ENCODE results near the gene ME3. TPM values are rescaled to one million over a fixed set of nuclear protein-coding genes. Genes with fewer than 3 reads are reported as not detected.

ME3 gene
- total and polyA plus RNA-seq, 2 experiments from 2014 or later = 7.5 to 10.9 TPM

- H3K36me3 ChIP-seq (ENCODE audit: low read depth) = no peaks in the 10 kb centered on the region
- no peak for DNase-seq
- no peaks in the 10 kb centered on the region; the same call in 1 of the 2 replicates for H3K9me2 ChIP-seq (ENCODE audit: insufficient read depth)
- H3K9me3 ChIP-seq (ENCODE audit: low read depth) = no peaks in the 10 kb centered on the region
- H3K79me2 ChIP-seq (ENCODE audit: insufficient read depth) = no peaks in the 10 kb centered on the region
- WGBS, 2 experiments (ENCODE audit: low coverage in 1 of 2, low lambda C conversion rate in 2 of 2, missing lambda C conversion rate in 2 of 2) = 89 to 100% methylated on average over 1 of the region's 1 CpG
- H3K4me1 ChIP-seq (ENCODE audit: insufficient read depth) = peaks cover 78% of the 10 kb centered on the region
- H4K20me1 ChIP-seq (ENCODE audit: insufficient read depth) = no peaks in the 10 kb centered on the region
- H2AFZ ChIP-seq = no peak overlapping the region
- no peak overlapping the region for H3K4me2 ChIP-seq (ENCODE audit: unreplicated experiment)
- H3K4me3 ChIP-seq = no peak overlapping the region
- H3K27me3 ChIP-seq (replicated peaks; ENCODE audit: insufficient read depth) = no peaks in the 10 kb centered on the region
- in situ Hi-C loops (cut with MboI) = no loop called here
- no peak overlapping the region for H3K9ac ChIP-seq
- H3K27ac ChIP-seq = no peak overlapping the region
- TF ChIP-seq EZH2 (IDR thresholded peaks at IDR 0.05; ENCODE audit: insufficient read depth, poor library complexity, severe bottlenecking) (no peak), EZH2phosphoT487 (IDR thresholded peaks at IDR 0.05; ENCODE audit: insufficient read depth, low read depth) (no peak)
- peaks cover 37% of the 10 kb centered on the region for H3F3A ChIP-seq (ENCODE audit: insufficient read depth)
Observed at GRCh38 chr11:86693518-86693917, 21.1 kb upstream of the ME3 start.

- no peak overlapping the region for H3K9ac ChIP-seq
- WGBS, 2 experiments (ENCODE audit: low coverage in 1 of 2, low lambda C conversion rate in 2 of 2, missing lambda C conversion rate in 2 of 2) = 94 to 100% methylated on average over 1 of the region's 1 CpG
- H3K27ac ChIP-seq = no peak overlapping the region
- H2AFZ ChIP-seq = no peak overlapping the region
- no peak for DNase-seq
- TF ChIP-seq EZH2phosphoT487 (IDR thresholded peaks at IDR 0.05; ENCODE audit: insufficient read depth, low read depth) = no peak
- TF ChIP-seq EZH2 (IDR thresholded peaks at IDR 0.05; ENCODE audit: insufficient read depth, poor library complexity, severe bottlenecking) = no peak
- no peaks in the 10 kb centered on the region for H3K79me2 ChIP-seq (ENCODE audit: insufficient read depth)
- H3K27me3 ChIP-seq (replicated peaks; ENCODE audit: insufficient read depth) = no peaks in the 10 kb centered on the region
- H3K4me1 ChIP-seq (ENCODE audit: insufficient read depth) = peaks cover 78% of the 10 kb centered on the region
- H3K4me3 ChIP-seq = no peak overlapping the region
- peaks cover 37% of the 10 kb centered on the region for H3F3A ChIP-seq (ENCODE audit: insufficient read depth)
- peak overlapping the region; percentile 18 for H3K4me2 ChIP-seq (ENCODE audit: unreplicated experiment)
- H4K20me1 ChIP-seq (ENCODE audit: insufficient read depth) = no peaks in the 10 kb centered on the region
- H3K9me2 ChIP-seq (ENCODE audit: insufficient read depth) = no peaks in the 10 kb centered on the region
- no peaks in the 10 kb centered on the region for H3K36me3 ChIP-seq (ENCODE audit: low read depth)
- no peaks in the 10 kb centered on the region for H3K9me3 ChIP-seq (ENCODE audit: low read depth)
- in situ Hi-C loops (cut with MboI) = no loop called here
Observed at GRCh38 chr11:86692746-86693145, 20.3 kb upstream of the ME3 start.

- peaks cover 82% of the 10 kb centered on the region for H3K4me1 ChIP-seq (ENCODE audit: insufficient read depth)
- in situ Hi-C loops (cut with MboI) = no loop called here
- 58 to 71% methylated on average over 1 of the region's 1 CpG for WGBS, 2 experiments (ENCODE audit: low coverage in 1 of 2, low lambda C conversion rate in 2 of 2, missing lambda C conversion rate in 2 of 2)
- no peaks in the 10 kb centered on the region for H3K36me3 ChIP-seq (ENCODE audit: low read depth)
- no peak overlapping the region for H2AFZ ChIP-seq
- peaks cover 40% of the 10 kb centered on the region for H3F3A ChIP-seq (ENCODE audit: insufficient read depth)
- peak; percentile 60 for DNase-seq
- no peaks in the 10 kb centered on the region for H3K9me3 ChIP-seq (ENCODE audit: low read depth)
- no peak overlapping the region for H3K4me3 ChIP-seq
- no peak overlapping the region for H3K27ac ChIP-seq
- H3K9ac ChIP-seq = no peak overlapping the region
- TF ChIP-seq EZH2phosphoT487 (IDR thresholded peaks at IDR 0.05; ENCODE audit: insufficient read depth, low read depth) (no peak), EZH2 (IDR thresholded peaks at IDR 0.05; ENCODE audit: insufficient read depth, poor library complexity, severe bottlenecking) (no peak)
- no peaks in the 10 kb centered on the region for H4K20me1 ChIP-seq (ENCODE audit: insufficient read depth)
- H3K79me2 ChIP-seq (ENCODE audit: insufficient read depth) = no peaks in the 10 kb centered on the region
- no peaks in the 10 kb centered on the region for H3K9me2 ChIP-seq (ENCODE audit: insufficient read depth)
- H3K27me3 ChIP-seq (replicated peaks; ENCODE audit: insufficient read depth) = no peaks in the 10 kb centered on the region
- H3K4me2 ChIP-seq (ENCODE audit: unreplicated experiment) = peak overlapping the region; percentile 18
Observed at GRCh38 chr11:86692317-86692716, 19.9 kb upstream of the ME3 start.

GRCh38 chr11:86688398-86689179, 16.2 kb upstream of the ME3 start:
- H3K4me1 ChIP-seq (ENCODE audit: insufficient read depth) = peaks cover 59% of the 10 kb centered on the region
- H3K27me3 ChIP-seq (replicated peaks; ENCODE audit: insufficient read depth) = no peaks in the 10 kb centered on the region
- H3K9ac ChIP-seq = peak overlapping the region; percentile 45
- H3K9me2 ChIP-seq (ENCODE audit: insufficient read depth) = no peaks in the 10 kb centered on the region
- H3K4me2 ChIP-seq (ENCODE audit: unreplicated experiment) = peak overlapping the region; percentile 8
- in situ Hi-C loops (cut with MboI) = no loop called here
- peaks cover 44% of the 10 kb centered on the region for H3F3A ChIP-seq (ENCODE audit: insufficient read depth)
- no peak for TF ChIP-seq EZH2 (IDR thresholded peaks at IDR 0.05; ENCODE audit: insufficient read depth, poor library complexity, severe bottlenecking)
- TF ChIP-seq EZH2phosphoT487 (IDR thresholded peaks at IDR 0.05; ENCODE audit: insufficient read depth, low read depth) = no peak
- H3K79me2 ChIP-seq (ENCODE audit: insufficient read depth) = no peaks in the 10 kb centered on the region
- WGBS, 2 experiments (ENCODE audit: low coverage in 1 of 2, low lambda C conversion rate in 2 of 2, missing lambda C conversion rate in 2 of 2) = 35 to 40% methylated on average over 4 of the region's 4 CpGs
- peak overlapping the region; percentile 21 for H2AFZ ChIP-seq
- H4K20me1 ChIP-seq (ENCODE audit: insufficient read depth) = no peaks in the 10 kb centered on the region
- peak; percentile 91 for DNase-seq
- H3K36me3 ChIP-seq (ENCODE audit: low read depth) = no peaks in the 10 kb centered on the region
- no peak overlapping the region for H3K4me3 ChIP-seq
- peak overlapping the region; percentile 85 for H3K27ac ChIP-seq
- H3K9me3 ChIP-seq (ENCODE audit: low read depth) = no peaks in the 10 kb centered on the region

Data from GM23248 (cell line).